GM23338 (cell line): ENCODE data around the gene CABLES2. TPM values are rescaled to one million over a fixed set of nuclear protein-coding genes. Genes with fewer than 3 reads are reported as not detected.

Source experiments
- ATAC-seq: fragments of 200-7000 bp; cut with Tn5 transposase; 3 replicates; pipeline ENCODE4 v1.9.1; 2020
- DNase-seq: peaks from one replicate; pipeline ENCODE4 v3.0.0-alpha.2; 2015; ENCODE audit warnings: low spot score
- H2AFZ ChIP-seq: fragments of 200-600 bp; sonication (generic); 2 replicates; pipeline ENCODE4 v1.8.0; 2016; ENCODE audit warnings: antibody characterized with exemption, mild to moderate bottlenecking, moderate library complexity
- H3F3A ChIP-seq: fragments of 200-600 bp; sonication (generic); replicated peaks from 2 replicates; pipeline ENCODE4 v1.8.0; 2017; ENCODE audit warnings: antibody characterized with exemption, mixed run types, low read depth
- H3K27ac ChIP-seq: fragments of 200-600 bp; sonication (generic); 2 replicates; pipeline ENCODE4 v1.6.1; 2016; ENCODE audit warnings: low read depth
- H3K27me3 ChIP-seq: fragments of 200-600 bp; sonication (generic); 2 replicates; pipeline ENCODE4 v1.8.0; 2016; ENCODE audit warnings: mild to moderate bottlenecking, mixed run types, moderate library complexity; ENCODE audit not compliant: insufficient read depth
- H3K36me3 ChIP-seq: fragments of 200-600 bp; sonication (generic); 2 replicates; pipeline ENCODE4 v1.8.0; 2016; ENCODE audit warnings: mild to moderate bottlenecking; ENCODE audit not compliant: insufficient read depth
- H3K4me1 ChIP-seq: fragments of 200-600 bp; sonication (generic); 2 replicates; pipeline ENCODE4 v1.8.0; 2016; ENCODE audit warnings: mild to moderate bottlenecking, moderate library complexity; ENCODE audit not compliant: insufficient read depth
- H3K4me2 ChIP-seq: fragments of 200-600 bp; sonication (generic); 2 replicates; pipeline ENCODE4 v1.7.1; 2017; ENCODE audit warnings: mixed run types
- H3K4me3 ChIP-seq: fragments of 200-600 bp; sonication (generic); 2 replicates; pipeline ENCODE4 v1.6.1; 2016; ENCODE audit warnings: mixed run types
- H3K79me2 ChIP-seq: fragments of 200-600 bp; sonication (generic); replicated peaks from 2 replicates; pipeline ENCODE4 v1.8.0; 2017; ENCODE audit warnings: mild to moderate bottlenecking; ENCODE audit not compliant: insufficient read depth
- H3K9me2 ChIP-seq: fragments of 200-600 bp; sonication (generic); 2 replicates; pipeline ENCODE4 v1.8.0; 2017; ENCODE audit not compliant: insufficient read depth
- H4K20me1 ChIP-seq: fragments of 200-600 bp; sonication (generic); replicated peaks from 2 replicates; pipeline ENCODE4 v1.8.0; 2017; ENCODE audit warnings: mild to moderate bottlenecking; ENCODE audit not compliant: insufficient read depth
- H3K27ac Mint-ChIP-seq: 2 replicates; pipeline ENCODE4 v1.8.0; 2020; ENCODE audit warnings: inconsistent platforms, mild to moderate bottlenecking, moderate library complexity, mixed read lengths
- H3K27me3 Mint-ChIP-seq: 3 replicates; pipeline ENCODE4 v1.8.0; 2022; ENCODE audit warnings: low read depth, mild to moderate bottlenecking, moderate library complexity, mixed read lengths, inconsistent platforms; ENCODE audit not compliant: insufficient read depth, poor library complexity
- H3K36me3 Mint-ChIP-seq: 3 replicates; pipeline ENCODE4 v1.8.0; 2021; ENCODE audit warnings: low read depth, mild to moderate bottlenecking, inconsistent platforms, moderate library complexity, mixed read lengths
- H3K4me1 Mint-ChIP-seq: 3 replicates; pipeline ENCODE4 v1.8.0; 2020; ENCODE audit warnings: mild to moderate bottlenecking, inconsistent platforms, mixed read lengths
- H3K4me3 Mint-ChIP-seq: 3 replicates; pipeline ENCODE4 v1.8.0; 2021; ENCODE audit warnings: moderate library complexity, mild to moderate bottlenecking, inconsistent platforms, mixed read lengths
- H3K9me3 Mint-ChIP-seq: 3 replicates; pipeline ENCODE4 v1.8.0; 2020; ENCODE audit warnings: moderate library complexity, mild to moderate bottlenecking, inconsistent platforms, mixed read lengths
- CREB1 ChIP-seq: fragments of 250-450 bp; sonication (Bioruptor Pico); IDR thresholded peaks from 2 replicates; pipeline ENCODE4 v1.5.0; 2020; ENCODE audit warnings: low read depth, mild to moderate bottlenecking, moderate library complexity
- CTCF ChIP-seq, 2 experiments: fragments of 200-600 bp in 1 of 2; sonication (generic) in 1 of 2; conservative IDR thresholded peaks; 2 replicates each; pipeline versions ENCODE4 v1.5.1 to v1.6.1; 2016 to 2017; ENCODE audit warnings: antibody characterized with exemption in 2 of 2, low read depth in 2 of 2, mild to moderate bottlenecking in 2 of 2, moderate library complexity in 1 of 2
- ETS1 ChIP-seq: IDR thresholded peaks from 2 replicates; pipeline ENCODE4 v1.6.1; 2016; ENCODE audit warnings: antibody characterized with exemption
- EZH2 ChIP-seq: fragments of 200-600 bp; sonication (generic); IDR thresholded peaks from one replicate; pipeline ENCODE4 v1.8.0; 2017; ENCODE audit warnings: antibody characterized with exemption, mild to moderate bottlenecking, low read depth; ENCODE audit not compliant: unreplicated experiment
- EZH2phosphoT487 ChIP-seq: fragments of 200-600 bp; sonication (generic); IDR thresholded peaks from one replicate; pipeline ENCODE4 v1.8.1; 2018; ENCODE audit warnings: antibody characterized with exemption; ENCODE audit not compliant: unreplicated experiment
- JUNB ChIP-seq: IDR thresholded peaks from one replicate; pipeline ENCODE4 v1.6.1; 2016; ENCODE audit warnings: antibody characterized with exemption; ENCODE audit not compliant: unreplicated experiment
- NANOG ChIP-seq: IDR thresholded peaks from 2 replicates; pipeline ENCODE4 v1.6.1; 2016; ENCODE audit warnings: antibody characterized with exemption, borderline replicate concordance
- POLR2AphosphoS5 ChIP-seq: IDR thresholded peaks from 2 replicates; pipeline ENCODE4 v1.6.1; 2016; ENCODE audit warnings: antibody characterized with exemption, low read depth
- REST ChIP-seq: IDR thresholded peaks from one replicate; pipeline ENCODE4 v1.6.1; 2018; ENCODE audit warnings: antibody characterized with exemption; ENCODE audit not compliant: unreplicated experiment
- STAT1 ChIP-seq: IDR thresholded peaks from one replicate; pipeline ENCODE4 v1.6.1; 2016; ENCODE audit warnings: antibody characterized with exemption; ENCODE audit not compliant: unreplicated experiment
- ZNF114 ChIP-seq: fragments of 250-450 bp; sonication (Bioruptor Pico); IDR thresholded peaks from 2 replicates; pipeline ENCODE4 v1.5.0; 2020; ENCODE audit warnings: mild to moderate bottlenecking, moderate library complexity
- ZNF331 ChIP-seq: fragments of 250-450 bp; sonication (Bioruptor Pico); IDR thresholded peaks from 2 replicates; pipeline ENCODE4 v1.5.0; 2020; ENCODE audit warnings: low read depth, mild to moderate bottlenecking, moderate library complexity
- ZNF462 ChIP-seq: fragments of 250-450 bp; sonication (Bioruptor Pico); IDR thresholded peaks from 2 replicates; pipeline ENCODE4 v1.5.0; 2020; ENCODE audit warnings: mild to moderate bottlenecking, moderate library complexity
- polyA plus RNA-seq: library from polyadenylated mRNA; unstranded; fragments of >200 nt; fragmentation: Nextera tagmentation; extraction: Ambion mirVana; gene quantifications from 2 replicates; pipeline ENCODE4 v1.2.1, GENCODE V29; 2016
- total RNA-seq: library from RNA; depleted of rRNA; stranded (reverse); fragments of >200 nt; shearing (Covaris generic); gene quantifications from 2 replicates; pipeline ENCODE4 v1.2.3, GENCODE V29; 2014

Gene CABLES2
- total and polyA plus RNA-seq, 2 experiments from 2014 or later, result 4.3 to 12.7 TPM

- no peaks in the 10 kb centered on the region for H3K9me3 Mint-ChIP-seq
- TF ChIP-seq REST (no peak), EZH2 (no peak), POLR2AphosphoS5 (no peak), EZH2phosphoT487 (no peak), CREB1 (CRISPR knock-in tag) (no peak), STAT1 (no peak), JUNB (no peak), ZNF114 (no peak), ETS1 (no peak), ZNF331 (CRISPR knock-in tag) (no peak), NANOG (no peak), CTCF (conservative IDR thresholded peaks at IDR 0.05; ENCODE audit: low read depth in 2 of 2) (no peak), ZNF462 (CRISPR knock-in tag) (no peak)
- H3K27me3 ChIP-seq, result no peaks in the 10 kb centered on the region
- H3K4me1 ChIP-seq, result no peaks in the 10 kb centered on the region
- ATAC-seq (no peak), DNase-seq (no peak)
- H3K27ac Mint-ChIP-seq, result no peak overlapping the region
- no peaks in the 10 kb centered on the region for H3K79me2 ChIP-seq
- H3F3A ChIP-seq, result 0 out of 2 replicates have a peak, but pooled peaks cover 2% of the 10 kb centered on the region
- H3K4me1 Mint-ChIP-seq, result peaks cover 4% of the 10 kb centered on the region
- H3K36me3 Mint-ChIP-seq, result no peaks in the 10 kb centered on the region
- H2AFZ ChIP-seq, result no peak overlapping the region
- no peak overlapping the region for H3K4me3 ChIP-seq
- no peaks in the 10 kb centered on the region for H3K36me3 ChIP-seq
- no peak overlapping the region for H3K4me2 ChIP-seq
- H3K4me3 Mint-ChIP-seq, result no peak overlapping the region
- H3K27ac ChIP-seq, result no peak overlapping the region
- H4K20me1 ChIP-seq, result no peaks in the 10 kb centered on the region
- no peaks in the 10 kb centered on the region for H3K9me2 ChIP-seq
- peaks cover 7% of the 10 kb centered on the region for H3K27me3 Mint-ChIP-seq
These were observed 46.2 kb upstream of the CABLES2 start for GRCh38 chr20:62453186-62453808.
